GM19099 (cell line): Measurements from ENCODE around the gene PHOX2A.

ENCODE experiments used
- POLR2A ChIP-seq: IDR thresholded peaks from 3 replicates; pipeline ENCODE4 v1.6.1; 2011; ENCODE audit warnings: low read depth; ENCODE audit not compliant: insufficient read length; ENCODE audit errors: extremely low read depth

The PHOX2A gene

GRCh38 chr11:72251614-72252013 is 7.6 kb upstream of the PHOX2A start:
- TF ChIP-seq POLR2A = no peak

DNA sequence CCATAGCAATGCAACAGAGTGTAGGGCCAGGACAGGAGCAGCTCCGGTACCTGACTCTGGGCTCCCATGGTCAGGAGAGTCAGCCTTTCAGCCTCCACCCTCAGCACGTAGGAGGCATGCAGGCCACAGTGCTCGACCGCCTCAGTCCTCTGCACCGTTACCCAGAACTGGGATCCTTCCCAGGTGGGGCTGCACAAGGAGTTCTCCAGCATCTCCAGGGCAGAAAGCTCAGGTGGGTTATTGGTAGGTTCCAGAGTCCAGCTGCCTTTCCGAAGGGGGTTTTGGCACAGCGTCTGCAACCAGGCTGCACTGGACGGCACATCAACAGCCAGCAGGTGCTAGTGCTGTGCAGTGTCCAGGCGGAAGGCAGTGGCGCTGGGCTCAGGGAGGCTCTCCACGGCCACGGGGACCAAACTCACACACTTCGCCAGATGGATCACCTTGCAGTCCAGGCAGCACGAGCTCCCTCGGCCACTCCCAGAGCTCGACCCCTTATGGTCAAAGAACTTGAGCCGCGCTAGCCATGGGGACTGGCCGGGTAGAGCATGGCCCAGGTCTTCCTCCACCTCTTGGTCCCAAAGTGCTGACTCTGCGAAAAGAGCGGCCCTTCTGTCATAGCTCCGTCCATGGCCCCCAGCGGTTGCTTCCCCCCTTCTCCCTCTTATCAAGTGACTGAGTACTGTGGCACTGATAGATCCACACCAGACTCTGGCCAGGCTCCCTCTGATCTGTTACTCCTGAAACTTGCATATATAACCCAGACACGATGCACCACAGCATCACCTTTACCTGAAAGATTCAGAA is 6.9 kb upstream of the PHOX2A start:
- TF ChIP-seq POLR2A = no peak

DNA sequence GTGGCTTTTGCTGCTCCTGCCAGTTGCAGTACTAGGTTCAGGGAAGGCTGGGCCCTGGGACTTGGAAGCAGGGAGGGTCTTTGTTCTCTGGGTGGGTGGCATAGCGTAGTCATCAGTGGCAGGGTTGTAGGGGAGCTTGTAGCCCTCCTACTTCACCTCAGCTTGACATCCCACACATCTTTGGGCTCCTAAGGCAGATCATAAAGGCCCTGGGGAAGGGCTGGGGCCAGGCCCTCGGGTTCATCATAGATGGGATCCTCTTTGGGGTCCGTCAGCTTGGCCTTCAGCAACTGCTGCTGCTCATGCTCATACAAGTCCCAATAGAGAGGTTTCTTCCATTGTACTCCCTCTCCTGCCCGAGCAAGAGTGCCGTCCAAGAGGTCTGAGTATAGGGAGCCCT is 6.0 kb upstream of the PHOX2A start:
- TF ChIP-seq POLR2A = no peak

DNA sequence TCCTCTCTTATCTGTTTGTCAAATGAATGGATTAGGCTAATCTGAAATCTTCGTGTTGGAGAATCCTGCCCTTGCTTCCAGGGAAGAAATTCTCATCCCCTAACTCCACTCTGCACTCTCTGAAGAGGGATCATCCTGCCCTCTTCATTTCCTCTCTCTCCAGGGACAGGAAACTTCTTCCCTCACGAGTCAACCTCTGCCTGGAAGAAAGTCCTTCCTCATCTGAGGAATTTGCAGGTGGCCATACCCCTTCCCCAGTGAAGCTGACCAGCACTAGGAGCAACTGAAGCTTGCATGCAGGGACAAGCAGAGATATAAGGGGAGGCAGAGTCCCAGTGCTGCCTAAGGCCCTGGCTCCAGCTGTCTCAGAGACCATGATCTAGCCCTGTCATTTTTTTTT is 3.6 kb upstream of the PHOX2A start:
- TF ChIP-seq POLR2A = no peak

- TF ChIP-seq POLR2A = no peak
These were observed 1.4 kb upstream of the PHOX2A start for GRCh38 chr11:72245263-72245816.

DNA sequence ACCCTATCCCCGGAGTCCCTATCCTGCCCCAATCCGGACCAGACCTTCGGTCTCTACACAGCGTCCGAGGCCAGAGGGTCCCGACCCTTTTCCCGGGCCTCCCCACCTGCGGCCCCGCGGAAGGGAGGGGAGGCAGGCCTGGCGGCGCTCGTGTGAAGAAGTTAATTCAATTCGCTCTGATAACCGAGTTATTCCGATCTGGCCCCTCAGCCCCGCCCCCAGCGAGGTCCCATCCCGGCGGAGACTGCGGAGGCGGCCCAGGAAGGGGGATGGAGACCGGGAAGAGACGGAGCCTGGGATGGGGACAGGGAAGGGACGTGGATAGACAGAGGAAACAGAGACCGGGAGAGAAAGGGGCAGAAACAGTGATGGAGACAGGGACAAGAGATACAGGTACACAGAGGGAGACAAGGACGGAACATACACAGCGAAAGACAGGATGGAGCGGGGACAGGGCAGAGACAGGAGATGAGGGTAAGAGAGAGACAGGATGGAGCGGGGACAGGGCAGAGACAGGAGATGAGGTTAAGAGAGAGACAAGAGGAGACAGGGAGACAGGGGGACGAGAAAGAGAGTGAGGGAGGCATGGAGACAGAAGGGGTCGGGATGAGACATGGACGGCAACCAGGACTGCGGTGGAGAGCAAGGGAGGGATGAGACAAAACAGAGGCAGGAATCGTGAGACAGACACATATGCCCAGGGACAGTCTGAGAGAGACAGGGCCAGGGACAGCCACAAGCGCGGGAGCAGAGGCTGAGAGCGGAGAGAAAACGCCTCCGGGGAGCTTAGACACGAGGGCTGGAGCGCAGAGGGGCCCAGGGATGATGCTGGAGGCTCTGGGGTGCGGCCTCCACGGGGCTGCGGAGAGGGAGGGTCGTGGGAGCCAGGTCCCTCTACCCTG is 636 bp upstream of the PHOX2A start:
- TF ChIP-seq POLR2A = no peak

- TF ChIP-seq POLR2A = no peak
These were observed 560 bp downstream of the PHOX2A start for GRCh38 chr11:72243173-72244059.

GRCh38 chr11:72242141-72242540 is 1.8 kb downstream of the PHOX2A start:
- TF ChIP-seq POLR2A = no peak

GRCh38 chr11:72241291-72241781 is 2.6 kb downstream of the PHOX2A start:
- no peak for TF ChIP-seq POLR2A

DNA sequence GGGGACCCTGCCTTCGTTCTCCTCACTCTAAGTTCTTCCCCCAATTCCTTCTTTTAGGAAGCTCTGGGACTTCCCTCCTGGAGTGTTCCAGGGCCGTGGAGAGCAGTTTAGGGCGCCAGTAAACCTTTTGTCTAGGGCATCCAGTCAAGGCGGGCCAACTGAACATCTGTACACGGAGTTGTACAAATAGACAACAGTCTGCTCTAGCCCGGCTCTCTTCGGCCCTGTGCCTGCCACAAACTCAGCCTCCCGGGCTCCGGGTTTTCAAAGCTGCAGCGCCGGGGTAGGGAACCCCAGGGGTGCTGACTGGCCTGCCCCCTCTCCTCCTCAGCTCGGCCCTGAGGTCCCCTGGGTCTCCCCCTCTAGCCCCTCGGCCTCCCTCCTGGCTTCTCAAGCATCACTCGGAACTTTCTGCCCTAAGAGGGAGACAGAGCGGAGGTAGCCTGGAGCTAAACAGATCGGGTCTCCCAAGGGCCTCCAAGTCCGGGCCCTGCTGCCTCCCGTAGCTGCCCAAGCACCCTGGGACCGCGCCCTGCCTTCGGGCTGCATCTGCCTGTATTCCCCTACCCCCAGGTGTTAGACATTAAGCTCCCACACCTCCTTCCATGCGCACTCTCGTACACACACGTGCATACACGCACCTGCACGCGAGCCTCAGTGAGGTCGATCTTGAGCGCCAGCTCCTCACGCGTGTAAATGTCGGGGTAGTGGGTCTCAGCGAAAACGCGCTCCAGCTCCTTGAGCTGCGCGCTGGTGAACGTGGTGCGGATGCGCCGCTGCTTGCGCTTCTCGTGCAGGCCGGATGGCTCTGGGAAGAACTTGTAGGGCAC is 3.3 kb downstream of the PHOX2A start:
- no peak for TF ChIP-seq POLR2A

- TF ChIP-seq POLR2A = no peak
These were observed 4.0 kb downstream of the PHOX2A start for GRCh38 chr11:72239849-72240460.

- TF ChIP-seq POLR2A = no peak
These were observed 4.6 kb downstream of the PHOX2A start for GRCh38 chr11:72239313-72239848.
